Measurements from ENCODE around the gene TFF1. TPM values are rescaled to one million over a fixed set of nuclear protein-coding genes. Genes with fewer than 3 reads are reported as not detected.

The TFF1 gene
- total RNA-seq, 1 experiment from 2014 or later: not detected

DNA sequence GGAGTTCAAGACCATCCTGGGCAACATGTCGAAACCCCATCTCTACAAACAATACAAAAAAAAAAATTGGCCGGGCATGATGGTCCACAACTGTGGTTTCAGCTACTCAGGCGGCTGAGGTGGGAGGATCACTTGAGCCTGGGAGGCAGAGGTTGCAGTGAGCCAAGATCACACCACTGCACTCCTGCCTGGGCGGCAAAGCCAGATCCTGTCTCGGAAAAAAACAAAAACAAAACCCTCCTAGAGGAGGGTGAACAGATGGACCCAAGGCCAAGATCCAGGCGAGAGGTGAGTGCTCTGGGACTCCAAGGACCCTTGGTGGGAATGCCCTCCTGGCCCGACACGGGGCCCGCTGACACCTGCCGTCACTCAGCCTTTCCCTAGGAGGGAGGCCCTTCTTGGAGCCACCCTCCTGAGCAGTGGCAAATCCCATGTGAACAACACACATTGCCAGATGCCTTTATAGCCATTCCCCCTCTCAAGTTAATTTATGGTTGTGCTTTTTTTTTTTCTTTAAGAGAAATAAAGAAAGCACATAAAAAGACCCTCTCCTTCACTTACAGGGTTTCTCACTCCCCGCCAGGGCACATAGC is 15.9 kb downstream of the TFF1 start:
- CTCF ChIA-PET: interaction anchor here (0.9 kb wide), 1 partner anchor 31 kb away, joined by 3 read pairs; no protein-coding TSS in a partner anchor
- no peaks in the 10 kb centered on the region for H3K4me1 Mint-ChIP-seq (ENCODE audit: insufficient read depth, unreplicated experiment)
- H3K4me3 Mint-ChIP-seq (ENCODE audit: unreplicated experiment): no peak overlapping the region
- no peak overlapping the region for H3K27ac Mint-ChIP-seq (ENCODE audit: low read depth, unreplicated experiment)
- TF ChIP-seq, protein P1, sequence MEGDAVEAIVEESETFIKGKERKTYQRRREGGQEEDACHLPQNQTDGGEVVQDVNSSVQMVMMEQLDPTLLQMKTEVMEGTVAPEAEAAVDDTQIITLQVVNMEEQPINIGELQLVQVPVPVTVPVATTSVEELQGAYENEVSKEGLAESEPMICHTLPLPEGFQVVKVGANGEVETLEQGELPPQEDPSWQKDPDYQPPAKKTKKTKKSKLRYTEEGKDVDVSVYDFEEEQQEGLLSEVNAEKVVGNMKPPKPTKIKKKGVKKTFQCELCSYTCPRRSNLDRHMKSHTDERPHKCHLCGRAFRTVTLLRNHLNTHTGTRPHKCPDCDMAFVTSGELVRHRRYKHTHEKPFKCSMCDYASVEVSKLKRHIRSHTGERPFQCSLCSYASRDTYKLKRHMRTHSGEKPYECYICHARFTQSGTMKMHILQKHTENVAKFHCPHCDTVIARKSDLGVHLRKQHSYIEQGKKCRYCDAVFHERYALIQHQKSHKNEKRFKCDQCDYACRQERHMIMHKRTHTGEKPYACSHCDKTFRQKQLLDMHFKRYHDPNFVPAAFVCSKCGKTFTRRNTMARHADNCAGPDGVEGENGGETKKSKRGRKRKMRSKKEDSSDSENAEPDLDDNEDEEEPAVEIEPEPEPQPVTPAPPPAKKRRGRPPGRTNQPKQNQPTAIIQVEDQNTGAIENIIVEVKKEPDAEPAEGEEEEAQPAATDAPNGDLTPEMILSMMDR (IDR thresholded peaks at IDR 0.05; ENCODE audit: unreplicated experiment): no peak
- POLR2A ChIA-PET: interaction anchor here (0.6 kb wide), 1 partner anchor 27 kb away, joined by 3 read pairs; no protein-coding TSS in a partner anchor
- H3K36me3 Mint-ChIP-seq (ENCODE audit: insufficient read depth, unreplicated experiment): peaks cover 6% of the 10 kb centered on the region
- intact Hi-C loops (cut with micrococcal nuclease): no loop called here
- no peak for DNase-seq (ENCODE audit: unreplicated experiment)
- peaks cover 14% of the 10 kb centered on the region for H3K9me3 Mint-ChIP-seq (ENCODE audit: unreplicated experiment)
- no TSS peak for BruUV-seq (replicated peaks)
- H3K27me3 Mint-ChIP-seq (ENCODE audit: insufficient read depth, unreplicated experiment): peaks cover 28% of the 10 kb centered on the region

DNA sequence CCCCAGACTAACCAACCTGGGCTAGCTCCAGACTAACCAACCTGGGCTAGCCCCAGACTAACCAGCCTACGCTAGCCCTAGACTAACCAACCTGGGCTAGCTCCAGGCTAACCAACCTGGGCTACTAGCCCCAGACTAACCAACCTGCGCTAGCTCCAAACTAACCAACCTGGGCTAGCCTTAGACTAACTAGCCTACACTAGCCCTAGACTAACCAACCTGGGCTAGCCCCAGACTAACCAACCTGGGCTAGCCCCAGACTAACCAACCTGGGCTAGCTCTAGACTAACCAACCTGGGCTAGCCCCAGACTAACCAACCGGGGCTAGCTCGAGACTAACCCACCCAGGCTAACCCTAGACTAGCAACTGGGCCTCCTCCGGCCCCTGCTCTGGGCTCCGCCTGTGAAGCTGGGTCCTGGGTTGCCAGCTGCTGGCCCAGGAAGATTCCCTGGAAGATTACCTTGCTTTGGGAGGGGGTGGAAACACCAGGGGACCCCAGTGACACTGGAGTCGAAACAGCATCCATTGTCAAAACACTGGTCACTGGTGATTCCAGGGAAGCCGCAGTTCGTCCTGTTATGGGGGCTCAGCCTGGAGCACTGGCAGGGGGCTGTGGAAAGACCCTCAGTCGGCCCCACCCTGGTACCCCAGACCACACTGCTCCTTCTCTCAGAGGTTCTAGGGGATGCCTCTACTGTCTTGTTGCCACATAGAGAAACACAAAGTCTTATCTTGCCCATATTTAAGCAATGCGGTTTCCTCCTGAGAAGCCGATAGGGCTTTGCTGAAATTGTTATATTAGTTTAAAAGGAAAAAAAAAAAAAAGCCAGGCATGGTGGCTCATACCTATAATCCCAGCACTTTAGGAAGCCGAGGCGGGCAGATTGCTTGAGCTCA is 16.7 kb downstream of the TFF1 start:
- Mint-ChIP-seq H3K36me3 (ENCODE audit: insufficient read depth, unreplicated experiment) (peaks cover 6% of the 10 kb centered on the region), H3K27me3 (ENCODE audit: insufficient read depth, unreplicated experiment) (peaks cover 20% of the 10 kb centered on the region), H3K4me1 (ENCODE audit: insufficient read depth, unreplicated experiment) (no peaks in the 10 kb centered on the region), H3K4me3 (ENCODE audit: unreplicated experiment) (no peak overlapping the region), H3K9me3 (ENCODE audit: unreplicated experiment) (peaks cover 8% of the 10 kb centered on the region), H3K27ac (ENCODE audit: low read depth, unreplicated experiment) (no peak overlapping the region)
- CTCF ChIA-PET: interaction anchor here (1.1 kb wide), 1 partner anchor 12 kb away, joined by 3 read pairs; no protein-coding TSS in a partner anchor
- intact Hi-C loops (cut with micrococcal nuclease): no loop called here
- BruUV-seq (replicated peaks): no TSS peak
- POLR2A ChIA-PET: no interaction called here
- TF ChIP-seq, protein P1 (IDR thresholded peaks at IDR 0.05; ENCODE audit: unreplicated experiment): no peak
- no peak for DNase-seq (ENCODE audit: unreplicated experiment)

DNA sequence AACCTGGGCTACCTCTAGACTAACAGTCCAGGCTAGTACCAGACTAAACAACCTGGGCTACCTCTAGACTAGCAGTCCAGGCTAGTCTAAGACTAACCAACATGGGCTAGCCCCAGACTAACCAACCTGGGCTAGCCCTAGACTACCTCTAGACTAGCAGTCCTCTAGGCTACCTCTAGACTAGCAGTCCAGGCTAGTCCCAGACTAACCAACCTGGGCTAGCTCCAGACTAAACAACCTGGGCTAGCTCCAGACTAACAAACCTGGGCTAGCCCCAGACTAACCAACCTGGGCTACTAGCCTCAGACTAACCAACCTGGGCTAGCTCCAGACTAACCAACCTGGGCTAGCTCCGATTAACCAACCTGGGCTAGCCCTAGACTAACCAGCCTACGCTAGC is 17.6 kb downstream of the TFF1 start:
- no TSS peak for BruUV-seq (replicated peaks)
- CTCF ChIA-PET: interaction anchor here (1.1 kb wide), 1 partner anchor 12 kb away, joined by 3 read pairs; no protein-coding TSS in a partner anchor
- Mint-ChIP-seq H3K9me3 (ENCODE audit: unreplicated experiment) (peaks cover 7% of the 10 kb centered on the region), H3K27me3 (ENCODE audit: insufficient read depth, unreplicated experiment) (peaks cover 12% of the 10 kb centered on the region), H3K27ac (ENCODE audit: low read depth, unreplicated experiment) (no peak overlapping the region), H3K4me1 (ENCODE audit: insufficient read depth, unreplicated experiment) (no peaks in the 10 kb centered on the region), H3K36me3 (ENCODE audit: insufficient read depth, unreplicated experiment) (peaks cover 6% of the 10 kb centered on the region), H3K4me3 (ENCODE audit: unreplicated experiment) (no peak overlapping the region)
- POLR2A ChIA-PET: no interaction called here
- TF ChIP-seq, protein P1 (IDR thresholded peaks at IDR 0.05; ENCODE audit: unreplicated experiment): no peak
- intact Hi-C loops (cut with micrococcal nuclease): no loop called here
- no peak for DNase-seq (ENCODE audit: unreplicated experiment)

- CTCF ChIA-PET: interaction anchor here (0.7 kb wide), 1 partner anchor 410 kb away, joined by 3 read pairs; no protein-coding TSS in a partner anchor
- no TSS peak for BruUV-seq (replicated peaks)
These were observed 18.6 kb downstream of the TFF1 start for GRCh38 chr21:42347601-42348327.

More at GRCh38 chr21:42347601-42348327, 18.6 kb downstream of the TFF1 start:
- Mint-ChIP-seq H3K9me3 (ENCODE audit: unreplicated experiment) (no peaks in the 10 kb centered on the region), H3K27ac (ENCODE audit: low read depth, unreplicated experiment) (no peak overlapping the region), H3K36me3 (ENCODE audit: insufficient read depth, unreplicated experiment) (no peaks in the 10 kb centered on the region), H3K27me3 (ENCODE audit: insufficient read depth, unreplicated experiment) (peaks cover 2% of the 10 kb centered on the region), H3K4me1 (ENCODE audit: insufficient read depth, unreplicated experiment) (no peaks in the 10 kb centered on the region), H3K4me3 (ENCODE audit: unreplicated experiment) (no peak overlapping the region)
- POLR2A ChIA-PET: no interaction called here
- intact Hi-C loops (cut with micrococcal nuclease): no loop called here
- TF ChIP-seq, protein P1 (IDR thresholded peaks at IDR 0.05; ENCODE audit: unreplicated experiment): no peak
- no peak for DNase-seq (ENCODE audit: unreplicated experiment)
